T-helper 1 cell (primary cell): ENCODE results near the gene CDC42EP2.
A peak's percentile ranks its signal among the peaks of the same experiment; 100 is the strongest.
"Not testable (repeated sequence)": the region's sequence is repeated elsewhere in the genome, so short reads cannot be mapped to it uniquely, and the experiment has no call there.

Experiments used
- DNase-seq, 5 donors: peaks; one replicate each; pipeline ENCODE4 v3.0.0-alpha.2; 2012 to 2020

CDC42EP2 gene

GRCh38 chr11:65320386-65321075 is 5.9 kb downstream of the CDC42EP2 start:
- no peak for DNase-seq

- DNase-seq: no peak
These were observed 6.4 kb downstream of the CDC42EP2 start for GRCh38 chr11:65321076-65321475.

DNA sequence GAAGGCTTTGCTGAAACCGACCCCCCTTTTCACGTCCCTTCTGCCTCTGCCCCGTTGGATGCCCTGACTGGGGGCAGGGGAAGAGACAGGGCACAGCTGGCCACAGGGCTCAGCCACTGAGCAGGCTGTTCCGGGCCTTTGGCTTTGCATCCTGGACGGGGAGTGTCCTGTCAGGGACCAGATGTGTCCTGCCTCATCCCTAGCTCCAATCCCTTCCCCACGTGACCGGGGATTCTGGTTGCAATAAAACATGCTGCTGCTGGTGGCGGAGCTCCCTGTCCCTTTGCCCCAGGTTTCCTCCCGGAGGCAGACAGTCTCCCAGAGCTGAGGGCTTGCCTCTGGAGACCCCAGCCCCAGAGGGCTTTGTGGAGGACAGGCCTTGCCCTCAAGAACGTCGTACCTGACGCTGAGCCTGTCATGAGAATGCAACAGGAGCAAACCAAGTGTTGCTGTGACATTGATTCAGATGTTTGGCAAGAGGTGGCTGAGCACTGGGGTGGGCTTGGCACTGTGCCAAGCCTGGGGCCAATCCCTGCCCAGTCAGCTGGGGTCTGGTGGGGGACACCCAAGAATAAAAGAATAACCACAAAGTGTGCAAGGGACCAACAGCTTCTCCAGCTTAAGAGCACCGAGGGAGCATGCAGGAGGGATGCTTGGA is 7.3 kb downstream of the CDC42EP2 start:
- no peak for DNase-seq

- DNase-seq: no peak
These were observed 9.1 kb downstream of the CDC42EP2 start for GRCh38 chr11:65323813-65324212.

DNA sequence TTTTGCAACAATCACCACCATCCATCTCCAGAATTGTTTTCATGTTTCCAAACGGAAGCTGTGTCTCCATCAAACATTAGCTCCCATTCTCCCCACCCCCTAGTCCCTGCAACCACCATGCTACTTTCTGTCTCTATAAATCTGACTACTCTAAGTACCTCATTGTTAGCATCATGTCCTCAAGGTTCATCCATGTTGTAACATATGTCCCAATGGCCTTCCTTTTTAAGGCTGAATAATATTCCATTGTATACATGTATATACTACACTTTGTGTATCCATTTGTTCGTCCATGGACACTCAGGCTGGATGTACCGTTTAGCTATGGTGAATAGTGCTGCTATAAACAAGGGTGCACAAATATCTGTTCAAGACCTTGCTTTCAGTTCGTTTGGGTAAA is 10.8 kb downstream of the CDC42EP2 start:
- no peak for DNase-seq

DNA sequence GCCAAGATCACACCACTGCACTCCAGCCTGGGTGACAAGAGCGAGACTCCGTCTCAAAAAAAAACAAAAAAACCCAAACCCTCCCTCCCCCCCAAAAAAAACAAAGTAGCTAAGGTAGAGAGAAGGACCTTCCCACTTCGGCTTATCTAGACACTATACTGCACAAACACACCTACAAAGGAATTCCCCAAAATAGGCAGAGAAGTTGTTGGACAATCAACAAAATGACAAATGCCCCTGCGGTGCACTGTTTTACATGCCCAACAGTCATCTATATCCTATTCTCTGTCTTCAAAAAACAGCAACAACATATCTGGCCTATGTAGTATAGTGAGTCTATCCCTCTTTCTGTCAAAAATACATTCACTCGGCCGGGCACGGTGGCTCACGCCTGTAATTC is 12.4 kb downstream of the CDC42EP2 start:
- DNase-seq: no peak

GRCh38 chr11:65329478-65329877 is 14.8 kb downstream of the CDC42EP2 start:
- no peak for DNase-seq

DNA sequence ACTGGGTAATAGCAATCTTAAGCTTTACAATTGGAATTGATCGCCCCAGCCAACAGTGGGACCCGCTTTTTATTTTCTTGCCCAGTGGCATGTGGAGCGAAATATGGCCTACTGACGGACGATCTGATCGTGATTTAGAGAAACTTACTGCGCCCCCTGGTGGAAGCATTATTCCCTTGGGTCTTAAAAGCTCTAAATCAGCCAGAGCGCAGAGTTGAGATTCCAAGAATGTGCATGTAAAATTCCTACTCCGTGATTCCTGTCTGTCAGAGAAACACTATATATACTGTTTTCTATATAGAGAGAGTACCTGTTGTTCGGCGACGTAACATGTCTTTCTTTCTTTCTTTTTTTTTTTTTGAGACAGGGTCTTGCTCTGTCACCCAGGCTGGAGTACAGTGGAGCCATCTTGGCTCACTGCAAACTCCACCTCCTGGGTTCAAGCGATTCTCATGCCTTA is 15.3 kb downstream of the CDC42EP2 start:
- DNase-seq: peak; percentile 57 to 88 (median 76)

GRCh38 chr11:65330544-65330943 is 15.9 kb downstream of the CDC42EP2 start:
- no peak for DNase-seq

- not testable (repeated sequence) for DNase-seq
These were observed 17.9 kb downstream of the CDC42EP2 start for GRCh38 chr11:65332591-65332990.

DNA sequence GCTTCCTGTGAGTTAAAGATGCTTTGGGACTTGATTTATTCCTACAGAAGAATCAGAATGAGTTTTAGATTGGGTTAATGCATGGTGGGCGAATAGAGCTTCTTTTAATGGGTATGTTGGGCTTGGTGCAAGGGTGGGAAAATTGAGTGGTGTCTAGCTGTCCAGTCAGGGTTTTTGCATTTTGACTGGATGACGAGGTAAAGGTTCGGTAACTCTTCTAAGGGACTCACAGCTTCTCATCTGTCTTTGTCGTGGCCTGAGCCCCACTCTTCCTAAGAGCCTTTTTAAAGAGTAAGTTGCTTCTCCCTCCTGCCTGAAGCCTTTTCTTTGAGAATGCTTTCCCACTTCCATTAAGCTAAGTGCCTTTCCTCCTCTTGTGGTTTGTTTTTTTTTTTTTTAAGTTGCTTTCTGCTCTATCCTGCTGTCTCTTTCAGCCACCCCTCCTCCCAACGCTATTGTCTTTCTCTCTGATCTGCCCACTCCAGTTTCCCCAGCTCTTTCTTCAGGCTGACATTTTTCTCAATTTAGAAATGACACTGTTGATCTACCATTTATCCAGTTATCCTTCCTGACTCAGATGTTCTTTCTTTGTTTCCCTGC is 20.1 kb downstream of the CDC42EP2 start:
- no peak for DNase-seq

GRCh38 chr11:65338676-65339075 is 24.0 kb downstream of the CDC42EP2 start:
- DNase-seq: no peak

DNA sequence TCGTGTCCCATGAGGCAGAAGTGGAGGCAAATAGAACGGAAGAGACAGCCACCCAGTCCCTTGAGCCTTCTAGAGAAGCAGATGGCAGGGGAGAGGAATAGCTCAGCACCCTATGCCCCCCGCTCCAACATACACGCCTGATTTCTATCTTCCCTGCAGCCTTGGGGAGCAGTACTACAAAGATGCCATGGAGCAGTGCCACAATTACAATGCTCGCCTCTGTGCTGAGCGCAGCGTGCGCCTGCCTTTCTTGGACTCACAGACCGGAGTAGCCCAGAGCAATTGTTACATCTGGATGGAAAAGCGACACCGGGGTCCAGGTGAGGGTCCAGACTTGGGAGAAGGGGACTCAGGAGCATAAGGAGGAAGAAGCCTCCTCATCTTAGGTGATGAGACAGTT is 25.6 kb downstream of the CDC42EP2 start:
- no peak for DNase-seq

GRCh38 chr11:65341856-65342255 is 27.2 kb downstream of the CDC42EP2 start:
- DNase-seq: no peak

- DNase-seq: no peak
These were observed 36.8 kb downstream of the CDC42EP2 start for GRCh38 chr11:65351511-65351910.

- no peak for DNase-seq
These were observed 38.1 kb downstream of the CDC42EP2 start for GRCh38 chr11:65352783-65353182.

DNA sequence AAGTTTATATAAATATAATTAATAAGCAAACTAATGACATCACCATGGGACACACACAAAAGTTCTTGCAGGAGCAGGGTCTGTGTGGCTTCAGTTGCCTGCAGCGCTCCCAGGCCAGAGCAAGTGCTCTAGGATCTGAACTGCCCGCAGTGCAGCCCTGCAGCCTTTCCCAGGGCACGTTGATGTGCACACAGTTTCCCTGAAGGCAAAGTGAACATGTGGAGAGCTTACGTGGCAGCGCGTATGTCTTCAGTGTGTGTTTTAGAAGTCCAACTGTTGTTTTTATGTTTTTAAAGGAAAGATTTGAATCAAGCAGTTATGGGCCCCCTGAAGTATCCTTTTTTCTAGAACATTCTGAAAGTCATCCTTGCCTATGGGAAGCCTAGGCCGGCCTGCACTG is 38.7 kb downstream of the CDC42EP2 start:
- DNase-seq: no peak

DNA sequence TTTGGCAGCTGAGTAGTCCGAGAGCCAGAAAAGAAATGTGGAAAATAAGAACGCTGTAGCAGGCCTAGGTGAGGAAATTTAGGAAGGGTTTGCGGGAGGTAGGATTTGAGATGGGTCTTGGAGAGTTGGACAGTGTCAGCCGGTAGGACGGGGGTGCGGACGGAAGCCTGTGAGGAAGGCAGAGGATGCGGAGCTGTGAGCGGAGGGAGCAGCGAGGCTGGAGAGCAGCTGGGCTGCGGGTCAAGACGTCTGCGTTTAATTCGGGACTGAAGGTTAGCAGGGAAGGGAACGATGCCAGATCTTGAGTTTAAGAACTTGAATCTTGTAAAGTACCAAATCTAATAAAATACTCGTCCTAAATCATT is 39.2 kb downstream of the CDC42EP2 start:
- DNase-seq: no peak

DNA sequence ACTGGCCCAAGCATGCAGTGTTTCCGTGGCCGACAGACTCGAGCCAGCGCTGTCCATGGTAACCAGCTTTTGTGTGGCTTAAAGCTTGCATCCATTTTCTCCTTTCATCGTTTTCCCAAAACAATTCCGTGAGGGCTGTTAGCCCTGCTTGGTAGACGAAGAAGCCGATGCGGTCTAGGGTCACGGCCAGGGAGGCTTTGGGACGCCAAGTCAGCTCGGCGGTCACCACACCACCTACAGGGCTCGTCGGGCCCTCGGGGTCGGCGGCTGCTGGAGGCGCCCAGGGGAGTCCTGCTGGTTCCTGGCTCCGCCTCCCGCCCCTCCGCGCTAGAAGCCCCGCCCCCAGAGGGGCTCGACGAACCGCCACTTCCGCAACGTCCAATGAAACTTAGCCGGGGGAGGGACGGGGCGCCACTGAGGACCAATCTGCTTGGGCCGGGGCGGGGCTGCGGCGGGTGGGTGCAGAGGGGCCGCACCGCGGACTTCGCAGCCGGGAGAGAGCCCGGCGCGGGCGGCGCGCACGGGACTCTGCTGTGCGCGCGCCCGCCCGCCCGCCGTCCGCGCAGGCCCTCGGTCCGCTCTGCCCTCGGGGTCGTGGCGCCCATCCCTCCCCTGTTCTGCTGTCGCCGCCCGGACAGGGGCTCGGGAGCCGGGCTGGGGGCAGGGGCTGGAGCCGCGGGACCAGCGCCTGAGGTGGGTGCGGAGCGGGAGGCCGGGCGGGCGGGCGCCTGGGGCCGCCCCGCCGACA is 39.8 kb downstream of the CDC42EP2 start, which contains the start of gene TIGD3:
TSS of gene TIGD3 (plus strand) at position 487 of the 748 bp plus-strand sequence. CDS start 1,058 bp downstream, outside the sequence.
- DNase-seq: peak; percentile 94 to 97 (median 95)

DNA sequence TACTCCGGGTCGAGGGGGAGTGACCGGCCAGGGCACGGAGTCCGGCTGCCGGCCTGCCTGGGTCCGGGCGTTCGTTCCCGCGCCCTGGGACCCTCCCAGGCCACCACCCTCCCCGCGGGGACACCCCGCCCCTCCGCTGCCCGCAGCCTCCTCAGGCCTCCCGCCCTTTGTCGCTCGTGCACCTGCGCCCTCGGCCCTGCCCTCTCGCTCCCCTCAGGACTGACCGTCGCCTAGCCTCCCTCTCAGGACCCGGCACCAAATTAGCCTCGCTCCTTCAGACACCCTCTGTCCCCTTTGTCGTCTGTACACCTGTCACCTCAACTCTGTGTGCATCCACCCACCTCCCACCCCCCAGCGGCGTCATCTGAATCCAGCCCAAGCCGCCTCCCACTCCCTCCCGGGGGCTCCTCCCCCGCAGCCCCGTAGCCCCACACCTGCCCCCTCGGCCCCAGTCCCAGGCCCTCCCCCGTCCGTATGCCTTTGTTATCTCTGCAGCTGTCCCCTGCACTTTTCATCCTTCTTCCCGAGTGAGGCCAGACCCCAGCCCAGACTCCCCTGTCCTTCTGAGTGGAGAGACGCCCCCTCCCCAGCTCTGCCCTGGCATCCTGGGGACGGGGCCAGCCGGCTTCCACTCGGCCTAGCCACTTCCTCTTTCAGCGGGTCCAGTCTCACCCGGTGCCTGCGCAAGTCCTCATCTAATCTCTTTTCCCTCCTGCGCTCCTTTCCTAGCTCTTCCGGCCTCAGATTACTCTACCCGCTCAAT is 40.5 kb downstream of the CDC42EP2 start:
- DNase-seq: peak; percentile 40 to 65 (median 57)

DNA sequence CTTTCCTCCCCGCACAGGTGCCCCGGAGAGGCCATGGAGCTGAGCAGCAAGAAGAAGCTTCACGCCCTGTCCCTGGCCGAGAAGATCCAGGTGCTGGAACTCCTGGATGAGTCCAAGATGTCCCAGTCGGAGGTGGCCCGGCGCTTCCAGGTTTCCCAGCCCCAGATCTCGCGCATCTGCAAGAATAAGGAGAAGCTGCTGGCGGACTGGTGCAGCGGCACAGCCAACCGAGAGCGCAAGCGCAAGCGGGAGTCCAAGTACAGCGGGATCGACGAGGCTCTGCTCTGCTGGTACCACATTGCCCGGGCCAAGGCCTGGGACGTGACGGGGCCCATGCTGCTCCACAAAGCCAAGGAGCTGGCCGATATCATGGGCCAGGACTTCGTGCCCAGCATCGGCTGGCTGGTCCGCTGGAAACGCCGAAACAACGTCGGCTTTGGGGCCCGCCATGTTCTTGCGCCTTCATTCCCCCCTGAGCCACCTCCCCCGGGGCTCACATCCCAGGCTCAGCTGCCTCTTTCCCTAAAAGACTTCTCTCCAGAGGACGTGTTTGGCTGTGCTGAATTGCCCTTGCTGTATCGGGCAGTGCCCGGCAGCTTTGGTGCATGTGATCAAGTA is 41.2 kb downstream of the CDC42EP2 start:
- no peak for DNase-seq

DNA sequence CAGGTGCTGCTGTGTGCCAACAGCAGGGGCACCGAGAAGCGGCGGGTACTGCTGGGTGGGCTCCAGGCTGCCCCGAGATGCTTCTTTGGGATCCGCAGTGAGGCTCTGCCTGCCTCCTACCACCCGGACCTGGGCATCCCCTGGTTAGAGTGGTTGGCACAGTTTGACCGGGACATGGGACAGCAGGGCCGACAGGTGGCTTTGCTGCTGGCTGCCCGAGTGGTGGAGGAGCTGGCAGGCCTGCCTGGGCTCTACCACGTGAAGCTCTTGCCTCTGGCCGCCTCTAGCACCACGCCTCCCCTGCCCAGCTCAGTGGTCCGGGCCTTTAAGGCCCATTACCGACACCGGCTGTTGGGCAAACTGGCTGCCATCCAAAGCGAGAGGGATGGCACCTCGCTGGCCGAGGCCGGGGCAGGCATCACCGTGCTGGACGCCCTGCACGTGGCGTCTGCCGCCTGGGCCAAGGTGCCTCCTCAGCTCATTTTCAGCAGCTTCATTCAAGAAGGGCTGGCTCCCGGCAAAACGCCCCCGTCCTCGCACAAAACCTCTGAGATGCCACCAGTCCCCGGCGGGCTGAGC is 41.8 kb downstream of the CDC42EP2 start:
- no peak for DNase-seq
